ENCODE results near the gene MORN4. TPM values are rescaled to one million over a fixed set of nuclear protein-coding genes. Genes with fewer than 3 reads are reported as not detected.

MORN4 gene
- total and polyA plus RNA-seq, 2 of the 13 experiments (the other 11 are each of a cell fraction or from before 2014, with no cell fraction given), result 3.4 to 9.1 TPM

DNA sequence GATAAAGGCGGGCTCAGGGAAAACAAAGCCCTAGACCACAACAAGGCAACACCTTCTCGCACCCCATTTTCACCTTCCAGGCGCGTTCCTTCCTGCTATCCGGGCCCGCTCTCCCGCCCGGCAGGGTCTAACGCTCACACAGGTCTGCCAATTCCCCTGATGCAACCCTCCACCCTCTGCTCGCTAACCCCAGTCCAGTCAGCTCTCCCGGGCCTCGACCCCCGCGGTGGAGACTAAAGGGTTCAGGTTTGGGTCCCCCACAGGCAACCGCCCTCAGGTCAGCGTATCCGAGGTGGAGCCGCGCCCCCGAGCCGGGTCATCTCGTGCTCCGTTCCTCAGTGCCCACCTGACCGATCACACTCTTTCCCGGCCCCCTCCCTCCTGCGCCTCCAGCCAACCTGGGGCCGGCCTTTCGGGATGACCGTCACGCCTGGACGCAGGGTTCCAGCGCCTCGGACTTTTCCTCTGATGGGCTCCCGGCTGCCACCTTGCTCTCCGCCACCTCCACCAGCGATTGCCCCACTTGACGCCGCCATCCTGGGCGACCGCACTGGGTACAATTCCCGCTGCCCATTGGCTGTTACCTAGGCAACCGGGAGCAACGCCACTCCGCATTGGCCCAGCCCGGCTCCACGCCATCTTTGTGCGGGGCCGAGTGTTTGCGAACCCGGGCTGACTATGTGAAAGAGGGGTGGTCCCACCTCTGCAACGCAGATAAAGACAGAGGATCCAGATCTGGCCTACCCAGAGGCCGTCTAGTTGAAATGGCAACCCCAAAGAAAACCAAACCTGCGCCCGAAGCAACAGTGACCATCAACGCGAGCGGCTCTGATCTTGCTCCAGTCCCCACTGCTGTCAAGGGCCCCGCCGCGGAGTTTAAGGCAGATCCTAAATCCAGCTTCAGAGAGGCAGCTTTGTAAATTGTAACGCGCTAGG is at the start of gene MORN4 (continued):
- TF ChIP-seq, protein P1, sequence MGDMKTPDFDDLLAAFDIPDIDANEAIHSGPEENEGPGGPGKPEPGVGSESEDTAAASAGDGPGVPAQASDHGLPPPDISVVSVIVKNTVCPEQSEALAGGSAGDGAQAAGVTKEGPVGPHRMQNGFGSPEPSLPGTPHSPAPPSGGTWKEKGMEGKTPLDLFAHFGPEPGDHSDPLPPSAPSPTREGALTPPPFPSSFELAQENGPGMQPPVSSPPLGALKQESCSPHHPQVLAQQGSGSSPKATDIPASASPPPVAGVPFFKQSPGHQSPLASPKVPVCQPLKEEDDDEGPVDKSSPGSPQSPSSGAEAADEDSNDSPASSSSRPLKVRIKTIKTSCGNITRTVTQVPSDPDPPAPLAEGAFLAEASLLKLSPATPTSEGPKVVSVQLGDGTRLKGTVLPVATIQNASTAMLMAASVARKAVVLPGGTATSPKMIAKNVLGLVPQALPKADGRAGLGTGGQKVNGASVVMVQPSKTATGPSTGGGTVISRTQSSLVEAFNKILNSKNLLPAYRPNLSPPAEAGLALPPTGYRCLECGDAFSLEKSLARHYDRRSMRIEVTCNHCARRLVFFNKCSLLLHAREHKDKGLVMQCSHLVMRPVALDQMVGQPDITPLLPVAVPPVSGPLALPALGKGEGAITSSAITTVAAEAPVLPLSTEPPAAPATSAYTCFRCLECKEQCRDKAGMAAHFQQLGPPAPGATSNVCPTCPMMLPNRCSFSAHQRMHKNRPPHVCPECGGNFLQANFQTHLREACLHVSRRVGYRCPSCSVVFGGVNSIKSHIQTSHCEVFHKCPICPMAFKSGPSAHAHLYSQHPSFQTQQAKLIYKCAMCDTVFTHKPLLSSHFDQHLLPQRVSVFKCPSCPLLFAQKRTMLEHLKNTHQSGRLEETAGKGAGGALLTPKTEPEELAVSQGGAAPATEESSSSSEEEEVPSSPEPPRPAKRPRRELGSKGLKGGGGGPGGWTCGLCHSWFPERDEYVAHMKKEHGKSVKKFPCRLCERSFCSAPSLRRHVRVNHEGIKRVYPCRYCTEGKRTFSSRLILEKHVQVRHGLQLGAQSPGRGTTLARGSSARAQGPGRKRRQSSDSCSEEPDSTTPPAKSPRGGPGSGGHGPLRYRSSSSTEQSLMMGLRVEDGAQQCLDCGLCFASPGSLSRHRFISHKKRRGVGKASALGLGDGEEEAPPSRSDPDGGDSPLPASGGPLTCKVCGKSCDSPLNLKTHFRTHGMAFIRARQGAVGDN (CRISPR knock-in tag; IDR thresholded peaks at IDR 0.05), result peak; percentile 91
- TF ChIP-seq, protein P2, sequence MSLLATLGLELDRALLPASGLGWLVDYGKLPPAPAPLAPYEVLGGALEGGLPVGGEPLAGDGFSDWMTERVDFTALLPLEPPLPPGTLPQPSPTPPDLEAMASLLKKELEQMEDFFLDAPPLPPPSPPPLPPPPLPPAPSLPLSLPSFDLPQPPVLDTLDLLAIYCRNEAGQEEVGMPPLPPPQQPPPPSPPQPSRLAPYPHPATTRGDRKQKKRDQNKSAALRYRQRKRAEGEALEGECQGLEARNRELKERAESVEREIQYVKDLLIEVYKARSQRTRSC (CRISPR knock-in tag; IDR thresholded peaks at IDR 0.05; ENCODE audit: low read depth), result no peak
- TF ChIP-seq SOX6 (IDR thresholded peaks at IDR 0.05) (no peak), SOX6 (CRISPR knock-in tag; IDR thresholded peaks at IDR 0.05) (no peak; the same call in 1 of the 2 replicates), CENPT (CRISPR knock-in tag; IDR thresholded peaks at IDR 0.05; ENCODE audit: low read depth) (no peak), ZNF350 (CRISPR knock-in tag; IDR thresholded peaks at IDR 0.05; ENCODE audit: borderline replicate concordance, low read depth) (peak; percentile 83; the same call in 1 of the 2 replicates), ZNF776 (CRISPR knock-in tag; IDR thresholded peaks at IDR 0.05) (peak; percentile 49; the same call in 1 of the 2 replicates)
- TF ChIP-seq, protein P3, sequence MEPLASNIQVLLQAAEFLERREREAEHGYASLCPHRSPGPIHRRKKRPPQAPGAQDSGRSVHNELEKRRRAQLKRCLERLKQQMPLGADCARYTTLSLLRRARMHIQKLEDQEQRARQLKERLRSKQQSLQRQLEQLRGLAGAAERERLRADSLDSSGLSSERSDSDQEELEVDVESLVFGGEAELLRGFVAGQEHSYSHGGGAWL (CRISPR knock-in tag; IDR thresholded peaks at IDR 0.05), result 0 out of 2 replicates have a peak, but pooled peaks have one; percentile 21
- TF ChIP-seq, protein P4, sequence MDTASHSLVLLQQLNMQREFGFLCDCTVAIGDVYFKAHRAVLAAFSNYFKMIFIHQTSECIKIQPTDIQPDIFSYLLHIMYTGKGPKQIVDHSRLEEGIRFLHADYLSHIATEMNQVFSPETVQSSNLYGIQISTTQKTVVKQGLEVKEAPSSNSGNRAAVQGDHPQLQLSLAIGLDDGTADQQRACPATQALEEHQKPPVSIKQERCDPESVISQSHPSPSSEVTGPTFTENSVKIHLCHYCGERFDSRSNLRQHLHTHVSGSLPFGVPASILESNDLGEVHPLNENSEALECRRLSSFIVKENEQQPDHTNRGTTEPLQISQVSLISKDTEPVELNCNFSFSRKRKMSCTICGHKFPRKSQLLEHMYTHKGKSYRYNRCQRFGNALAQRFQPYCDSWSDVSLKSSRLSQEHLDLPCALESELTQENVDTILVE (CRISPR knock-in tag; IDR thresholded peaks at IDR 0.05), result no peak
- TF ChIP-seq, protein P5, sequence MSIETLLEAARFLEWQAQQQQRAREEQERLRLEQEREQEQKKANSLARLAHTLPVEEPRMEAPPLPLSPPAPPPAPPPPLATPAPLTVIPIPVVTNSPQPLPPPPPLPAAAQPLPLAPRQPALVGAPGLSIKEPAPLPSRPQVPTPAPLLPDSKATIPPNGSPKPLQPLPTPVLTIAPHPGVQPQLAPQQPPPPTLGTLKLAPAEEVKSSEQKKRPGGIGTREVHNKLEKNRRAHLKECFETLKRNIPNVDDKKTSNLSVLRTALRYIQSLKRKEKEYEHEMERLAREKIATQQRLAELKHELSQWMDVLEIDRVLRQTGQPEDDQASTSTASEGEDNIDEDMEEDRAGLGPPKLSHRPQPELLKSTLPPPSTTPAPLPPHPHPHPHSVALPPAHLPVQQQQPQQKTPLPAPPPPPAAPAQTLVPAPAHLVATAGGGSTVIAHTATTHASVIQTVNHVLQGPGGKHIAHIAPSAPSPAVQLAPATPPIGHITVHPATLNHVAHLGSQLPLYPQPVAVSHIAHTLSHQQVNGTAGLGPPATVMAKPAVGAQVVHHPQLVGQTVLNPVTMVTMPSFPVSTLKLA (IDR thresholded peaks at IDR 0.05), result no peak
- TF ChIP-seq, protein P6, sequence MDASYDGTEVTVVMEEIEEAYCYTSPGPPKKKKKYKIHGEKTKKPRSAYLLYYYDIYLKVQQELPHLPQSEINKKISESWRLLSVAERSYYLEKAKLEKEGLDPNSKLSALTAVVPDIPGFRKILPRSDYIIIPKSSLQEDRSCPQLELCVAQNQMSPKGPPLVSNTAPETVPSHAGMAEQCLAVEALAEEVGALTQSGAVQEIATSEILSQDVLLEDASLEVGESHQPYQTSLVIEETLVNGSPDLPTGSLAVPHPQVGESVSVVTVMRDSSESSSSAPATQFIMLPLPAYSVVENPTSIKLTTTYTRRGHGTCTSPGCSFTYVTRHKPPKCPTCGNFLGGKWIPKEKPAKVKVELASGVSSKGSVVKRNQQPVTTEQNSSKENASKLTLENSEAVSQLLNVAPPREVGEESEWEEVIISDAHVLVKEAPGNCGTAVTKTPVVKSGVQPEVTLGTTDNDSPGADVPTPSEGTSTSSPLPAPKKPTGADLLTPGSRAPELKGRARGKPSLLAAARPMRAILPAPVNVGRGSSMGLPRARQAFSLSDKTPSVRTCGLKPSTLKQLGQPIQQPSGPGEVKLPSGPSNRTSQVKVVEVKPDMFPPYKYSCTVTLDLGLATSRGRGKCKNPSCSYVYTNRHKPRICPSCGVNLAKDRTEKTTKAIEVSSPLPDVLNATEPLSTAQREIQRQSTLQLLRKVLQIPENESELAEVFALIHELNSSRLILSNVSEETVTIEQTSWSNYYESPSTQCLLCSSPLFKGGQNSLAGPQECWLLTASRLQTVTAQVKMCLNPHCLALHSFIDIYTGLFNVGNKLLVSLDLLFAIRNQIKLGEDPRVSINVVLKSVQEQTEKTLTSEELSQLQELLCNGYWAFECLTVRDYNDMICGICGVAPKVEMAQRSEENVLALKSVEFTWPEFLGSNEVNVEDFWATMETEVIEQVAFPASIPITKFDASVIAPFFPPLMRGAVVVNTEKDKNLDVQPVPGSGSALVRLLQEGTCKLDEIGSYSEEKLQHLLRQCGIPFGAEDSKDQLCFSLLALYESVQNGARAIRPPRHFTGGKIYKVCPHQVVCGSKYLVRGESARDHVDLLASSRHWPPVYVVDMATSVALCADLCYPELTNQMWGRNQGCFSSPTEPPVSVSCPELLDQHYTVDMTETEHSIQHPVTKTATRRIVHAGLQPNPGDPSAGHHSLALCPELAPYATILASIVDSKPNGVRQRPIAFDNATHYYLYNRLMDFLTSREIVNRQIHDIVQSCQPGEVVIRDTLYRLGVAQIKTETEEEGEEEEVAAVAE (CRISPR knock-in tag; IDR thresholded peaks at IDR 0.05; ENCODE audit: borderline replicate concordance), result peak; percentile 100
- TF ChIP-seq, protein P7, sequence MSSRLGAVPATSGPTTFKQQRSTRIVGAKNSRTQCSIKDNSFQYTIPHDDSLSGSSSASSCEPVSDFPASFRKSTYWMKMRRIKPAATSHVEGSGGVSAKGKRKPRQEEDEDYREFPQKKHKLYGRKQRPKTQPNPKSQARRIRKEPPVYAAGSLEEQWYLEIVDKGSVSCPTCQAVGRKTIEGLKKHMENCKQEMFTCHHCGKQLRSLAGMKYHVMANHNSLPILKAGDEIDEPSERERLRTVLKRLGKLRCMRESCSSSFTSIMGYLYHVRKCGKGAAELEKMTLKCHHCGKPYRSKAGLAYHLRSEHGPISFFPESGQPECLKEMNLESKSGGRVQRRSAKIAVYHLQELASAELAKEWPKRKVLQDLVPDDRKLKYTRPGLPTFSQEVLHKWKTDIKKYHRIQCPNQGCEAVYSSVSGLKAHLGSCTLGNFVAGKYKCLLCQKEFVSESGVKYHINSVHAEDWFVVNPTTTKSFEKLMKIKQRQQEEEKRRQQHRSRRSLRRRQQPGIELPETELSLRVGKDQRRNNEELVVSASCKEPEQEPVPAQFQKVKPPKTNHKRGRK (CRISPR knock-in tag; IDR thresholded peaks at IDR 0.05), result no peak

Data from HepG2 (cell line).